ENCODE measurements around the gene FUOM. TPM values are rescaled to one million over a fixed set of nuclear protein-coding genes. Genes with fewer than 3 reads are reported as not detected.

FUOM gene
- total and polyA plus RNA-seq, 9 of the 15 experiments (the other 6 are each of a cell fraction or from before 2014, with no cell fraction given) = 1.8 to 96.1 (median 27.0) TPM

DNA sequence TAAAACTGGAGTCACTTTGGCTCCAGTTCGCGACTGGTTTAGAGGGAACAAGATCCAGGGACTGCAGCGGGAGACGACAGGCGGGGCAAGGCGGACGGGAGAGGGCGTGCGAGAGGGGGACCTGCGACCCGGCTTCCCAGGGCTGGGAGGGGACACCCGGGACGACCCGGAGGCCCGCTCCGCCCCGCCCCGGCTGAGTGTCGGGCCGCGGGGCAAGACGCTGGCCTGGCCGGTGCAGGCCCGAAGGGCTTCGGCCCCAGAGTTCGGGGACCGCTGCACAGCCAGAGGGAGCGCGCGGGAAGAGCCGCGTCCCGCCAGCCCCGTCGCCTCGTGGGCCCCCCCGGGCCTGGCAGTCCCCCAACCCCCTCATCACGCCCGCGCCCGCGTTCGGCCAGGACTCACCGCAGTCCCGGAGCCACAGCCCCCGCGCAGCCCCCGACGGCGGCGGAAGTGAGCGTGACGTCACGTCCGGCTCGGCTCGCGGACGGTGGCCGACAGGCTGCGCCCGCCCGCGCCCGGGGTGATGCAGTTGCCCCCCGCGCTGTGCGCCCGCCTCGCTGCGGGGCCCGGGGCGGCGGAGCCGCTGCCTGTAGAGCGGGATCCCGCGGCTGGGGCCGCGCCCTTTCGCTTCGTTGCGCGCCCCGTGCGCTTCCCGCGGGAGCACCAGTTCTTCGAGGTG, 49.3 kb downstream of the FUOM start, which contains the start of the genes TUBGCP2 and ZNF511 (continued):
- peak in 1 of 2 experiments; percentile 90; a peak in 2 of 4 replicates for TF ChIP-seq MAZ (CRISPR knock-in tag; conservative IDR thresholded peaks at IDR 0.05 in 1 of 2, IDR thresholded peaks at IDR 0.05 in 1 of 2)
- TF ChIP-seq GATAD2B (IDR thresholded peaks at IDR 0.05; ENCODE audit: borderline replicate concordance) = peak; percentile 85
- peak; percentile 53; the same call in 1 of the 2 replicates for TF ChIP-seq GTF2E2 (tag; IDR thresholded peaks at IDR 0.05)
- no peak for TF ChIP-seq SMAD1 (IDR thresholded peaks at IDR 0.05; ENCODE audit: low read depth, low read length, partially characterized antibody)
- TF ChIP-seq POLR2B (IDR thresholded peaks at IDR 0.05; ENCODE audit: low read depth, partially characterized antibody) = no peak
- no peak for TF ChIP-seq SMARCE1 (IDR thresholded peaks at IDR 0.05)
- no peak for TF ChIP-seq STAT6 (CRISPR knock-in tag; IDR thresholded peaks at IDR 0.05)
- TF ChIP-seq ZNF395 (CRISPR knock-in tag; IDR thresholded peaks at IDR 0.05) = no peak
- no peak for TF ChIP-seq ZBTB9 (CRISPR knock-in tag; IDR thresholded peaks at IDR 0.05)
- TF ChIP-seq EP400 (IDR thresholded peaks at IDR 0.05) = no peak; the same call in 1 of the 2 replicates
- TF ChIP-seq ESRRA (IDR thresholded peaks at IDR 0.05; ENCODE audit: borderline replicate concordance, low read depth) = no peak
- TF ChIP-seq NR2F6 (CRISPR knock-in tag; IDR thresholded peaks at IDR 0.05) = no peak
- TF ChIP-seq ZBTB26 (CRISPR knock-in tag; IDR thresholded peaks at IDR 0.05) = no peak
- TF ChIP-seq PHF8 (IDR thresholded peaks at IDR 0.05; ENCODE audit: borderline replicate concordance, low read length) = peak; percentile 80; the same call in 1 of the 2 replicates
- no peak for TF ChIP-seq ZNF239 (CRISPR knock-in tag; IDR thresholded peaks at IDR 0.05)
- no peak for TF ChIP-seq TAF15 (IDR thresholded peaks at IDR 0.05; ENCODE audit: low read depth, low read length)
- TF ChIP-seq TRIM24 (IDR thresholded peaks at IDR 0.05) = no peak
- no peak for TF ChIP-seq ZNF143 (CRISPR knock-in tag; IDR thresholded peaks at IDR 0.05)
- no peak for TF ChIP-seq ZNF511 (CRISPR knock-in tag; IDR thresholded peaks at IDR 0.05)
- TF ChIP-seq CSDE1 (IDR thresholded peaks at IDR 0.05) = no peak; a peak in 1 of 4 replicates

Measured in K562 (cell line).